ENCODE results near the gene AOPEP. TPM values are rescaled to one million over a fixed set of nuclear protein-coding genes. Genes with fewer than 3 reads are reported as not detected.

Gene AOPEP
- total RNA-seq, 1 experiment from 2014 or later = 14.4 TPM

DNA sequence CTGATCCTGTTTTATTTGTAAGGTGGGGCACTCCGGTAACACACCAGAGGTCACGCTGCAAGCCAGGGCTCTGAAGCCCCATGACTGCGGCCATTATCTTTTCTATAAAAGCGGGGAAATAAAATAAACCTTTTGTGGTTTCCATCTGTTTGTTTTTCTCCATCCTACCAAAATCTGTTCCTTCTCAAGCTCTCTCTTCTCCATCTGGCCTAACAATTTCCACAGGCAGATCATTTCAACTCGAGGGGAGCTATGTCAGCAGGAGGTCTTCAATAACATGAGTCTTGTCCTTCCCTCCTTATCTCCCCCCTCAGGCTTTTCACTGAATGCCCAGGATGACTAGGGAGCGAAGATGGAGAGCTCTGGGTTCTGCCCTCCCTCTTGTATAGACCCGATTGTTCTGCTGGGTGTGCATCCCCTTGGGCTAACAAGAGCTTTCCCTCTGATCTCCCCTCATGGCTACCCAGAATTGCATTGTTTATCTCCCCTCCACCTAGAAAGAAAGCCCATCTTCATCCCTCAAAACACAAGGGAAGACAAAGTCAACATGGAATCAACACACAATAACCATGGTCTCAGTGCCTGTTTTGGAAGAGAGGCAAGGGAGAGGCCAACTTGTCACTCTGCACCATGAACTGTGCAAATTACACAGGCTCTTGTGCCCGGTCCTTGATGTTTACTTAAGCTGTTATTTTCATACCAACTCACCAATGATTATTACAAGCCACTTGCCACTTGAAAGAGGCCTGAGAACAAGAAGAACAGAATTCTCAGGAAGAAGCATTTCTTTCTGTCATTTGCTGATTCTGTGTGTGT is 403.2 kb downstream of the AOPEP start:
- Mint-ChIP-seq H3K4me3 (peak overlapping the region; percentile 58; the same call in 1 of the 2 replicates), H3K27me3 (ENCODE audit: low read depth) (no peaks in the 10 kb centered on the region), H3K4me1 (peaks cover 80% of the 10 kb centered on the region), H3K36me3 (no peaks in the 10 kb centered on the region), H3K27ac (peak overlapping the region; percentile 61), H3K9me3 (no peaks in the 10 kb centered on the region)
- DNase-seq (ENCODE audit: low spot score) (no peak), ATAC-seq (no peak)
- TF ChIP-seq, protein P1, sequence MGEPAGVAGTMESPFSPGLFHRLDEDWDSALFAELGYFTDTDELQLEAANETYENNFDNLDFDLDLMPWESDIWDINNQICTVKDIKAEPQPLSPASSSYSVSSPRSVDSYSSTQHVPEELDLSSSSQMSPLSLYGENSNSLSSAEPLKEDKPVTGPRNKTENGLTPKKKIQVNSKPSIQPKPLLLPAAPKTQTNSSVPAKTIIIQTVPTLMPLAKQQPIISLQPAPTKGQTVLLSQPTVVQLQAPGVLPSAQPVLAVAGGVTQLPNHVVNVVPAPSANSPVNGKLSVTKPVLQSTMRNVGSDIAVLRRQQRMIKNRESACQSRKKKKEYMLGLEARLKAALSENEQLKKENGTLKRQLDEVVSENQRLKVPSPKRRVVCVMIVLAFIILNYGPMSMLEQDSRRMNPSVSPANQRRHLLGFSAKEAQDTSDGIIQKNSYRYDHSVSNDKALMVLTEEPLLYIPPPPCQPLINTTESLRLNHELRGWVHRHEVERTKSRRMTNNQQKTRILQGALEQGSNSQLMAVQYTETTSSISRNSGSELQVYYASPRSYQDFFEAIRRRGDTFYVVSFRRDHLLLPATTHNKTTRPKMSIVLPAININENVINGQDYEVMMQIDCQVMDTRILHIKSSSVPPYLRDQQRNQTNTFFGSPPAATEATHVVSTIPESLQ (CRISPR knock-in tag; IDR thresholded peaks at IDR 0.05) = no peak
- TF ChIP-seq ZNF396 (CRISPR knock-in tag; IDR thresholded peaks at IDR 0.05; ENCODE audit: borderline replicate concordance) (no peak), ATF1 (CRISPR knock-in tag; IDR thresholded peaks at IDR 0.05) (no peak), CTCF (IDR thresholded peaks at IDR 0.05) (no peak), ATF2 (CRISPR knock-in tag; IDR thresholded peaks at IDR 0.05; ENCODE audit: borderline replicate concordance, low read depth) (no peak), GRHL2 (CRISPR knock-in tag; IDR thresholded peaks at IDR 0.05; ENCODE audit: insufficient replicate concordance, severe bottlenecking) (no peak), AR (CRISPR knock-in tag; IDR thresholded peaks at IDR 0.05) (no peak), ZMAT4 (CRISPR knock-in tag; IDR thresholded peaks at IDR 0.05) (no peak), GABPB1 (CRISPR knock-in tag; IDR thresholded peaks at IDR 0.05) (no peak), ELF4 (CRISPR knock-in tag; IDR thresholded peaks at IDR 0.05; ENCODE audit: low read depth) (no peak)
- POLR2A ChIA-PET = no interaction called here
- CTCF ChIA-PET = interaction anchor here (0.5 to 8.7 kb wide), 22 partner anchors 8 to 1215 kb away, joined by 3 to 128 read pairs (median 8); partner anchors contain the start of genes FBP1 and PCAT7

DNA sequence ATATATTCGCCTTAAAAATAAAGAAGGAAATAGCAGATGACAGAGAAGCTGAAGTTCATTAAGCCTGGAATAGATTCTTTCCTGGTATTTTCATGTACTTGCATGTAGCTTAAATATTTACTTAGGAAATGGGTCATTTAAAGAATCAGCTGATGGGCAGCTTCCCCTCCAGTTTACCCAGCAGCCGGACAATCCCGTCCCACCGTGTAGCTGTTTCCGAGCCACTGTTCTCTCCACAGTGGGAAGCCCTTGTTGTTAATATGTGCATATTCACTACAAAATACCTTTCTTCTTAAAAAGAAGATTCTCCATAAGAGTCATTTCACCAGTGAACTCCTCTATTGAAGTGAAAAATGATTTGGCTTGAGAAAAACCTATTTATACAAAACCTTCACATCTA is 404.0 kb downstream of the AOPEP start:
- DNase-seq (ENCODE audit: low spot score) (peak; percentile 36), ATAC-seq (peak; percentile 8; the same call in 1 of the 2 replicates)
- H3K9me3 Mint-ChIP-seq = no peaks in the 10 kb centered on the region
- ChIA-PET POLR2A (no interaction called here), CTCF (interaction anchor here (0.6 to 8.7 kb wide), 44 partner anchors 8 to 602 kb away, joined by 3 to 128 read pairs (median 6); partner anchors contain the start of genes AOPEP and FBP1)
- peak overlapping the region; percentile 58 for H3K4me3 Mint-ChIP-seq
- peaks cover 73% of the 10 kb centered on the region for H3K4me1 Mint-ChIP-seq
- no peaks in the 10 kb centered on the region for H3K36me3 Mint-ChIP-seq
- H3K27me3 Mint-ChIP-seq (ENCODE audit: low read depth) = no peaks in the 10 kb centered on the region
- H3K27ac Mint-ChIP-seq = peak overlapping the region; percentile 42
- TF ChIP-seq FOXK1 (CRISPR knock-in tag; IDR thresholded peaks at IDR 0.05) = peak; percentile 56; the same call in 1 of the 2 replicates
- no peak for TF ChIP-seq ZBTB43 (CRISPR knock-in tag; IDR thresholded peaks at IDR 0.05)
- TF ChIP-seq NFE2L1 (CRISPR knock-in tag; IDR thresholded peaks at IDR 0.05) = no peak
- peak; percentile 34; the same call in 1 of the 2 replicates for TF ChIP-seq TEAD1 (CRISPR knock-in tag; IDR thresholded peaks at IDR 0.05)
- TF ChIP-seq MXD4 (CRISPR knock-in tag; IDR thresholded peaks at IDR 0.05; ENCODE audit: borderline replicate concordance) = no peak
- TF ChIP-seq, protein P2, sequence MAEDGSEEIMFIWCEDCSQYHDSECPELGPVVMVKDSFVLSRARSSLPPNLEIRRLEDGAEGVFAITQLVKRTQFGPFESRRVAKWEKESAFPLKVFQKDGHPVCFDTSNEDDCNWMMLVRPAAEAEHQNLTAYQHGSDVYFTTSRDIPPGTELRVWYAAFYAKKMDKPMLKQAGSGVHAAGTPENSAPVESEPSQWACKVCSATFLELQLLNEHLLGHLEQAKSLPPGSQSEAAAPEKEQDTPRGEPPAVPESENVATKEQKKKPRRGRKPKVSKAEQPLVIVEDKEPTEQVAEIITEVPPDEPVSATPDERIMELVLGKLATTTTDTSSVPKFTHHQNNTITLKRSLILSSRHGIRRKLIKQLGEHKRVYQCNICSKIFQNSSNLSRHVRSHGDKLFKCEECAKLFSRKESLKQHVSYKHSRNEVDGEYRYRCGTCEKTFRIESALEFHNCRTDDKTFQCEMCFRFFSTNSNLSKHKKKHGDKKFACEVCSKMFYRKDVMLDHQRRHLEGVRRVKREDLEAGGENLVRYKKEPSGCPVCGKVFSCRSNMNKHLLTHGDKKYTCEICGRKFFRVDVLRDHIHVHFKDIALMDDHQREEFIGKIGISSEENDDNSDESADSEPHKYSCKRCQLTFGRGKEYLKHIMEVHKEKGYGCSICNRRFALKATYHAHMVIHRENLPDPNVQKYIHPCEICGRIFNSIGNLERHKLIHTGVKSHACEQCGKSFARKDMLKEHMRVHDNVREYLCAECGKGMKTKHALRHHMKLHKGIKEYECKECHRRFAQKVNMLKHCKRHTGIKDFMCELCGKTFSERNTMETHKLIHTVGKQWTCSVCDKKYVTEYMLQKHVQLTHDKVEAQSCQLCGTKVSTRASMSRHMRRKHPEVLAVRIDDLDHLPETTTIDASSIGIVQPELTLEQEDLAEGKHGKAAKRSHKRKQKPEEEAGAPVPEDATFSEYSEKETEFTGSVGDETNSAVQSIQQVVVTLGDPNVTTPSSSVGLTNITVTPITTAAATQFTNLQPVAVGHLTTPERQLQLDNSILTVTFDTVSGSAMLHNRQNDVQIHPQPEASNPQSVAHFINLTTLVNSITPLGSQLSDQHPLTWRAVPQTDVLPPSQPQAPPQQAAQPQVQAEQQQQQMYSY (CRISPR knock-in tag; IDR thresholded peaks at IDR 0.05) = peak; percentile 88
- peak; percentile 27; the same call in 1 of the 2 replicates for TF ChIP-seq ETV6 (CRISPR knock-in tag; IDR thresholded peaks at IDR 0.05)

Data from WTC11 (cell line).